GM18861 (cell line): ENCODE measurements around the gene INTS4.
"Not testable (repeated sequence)": the region's sequence is repeated elsewhere in the genome, so short reads cannot be mapped to it uniquely, and the experiment has no call there.

Source experiments
- ATAC-seq: cut with Tn5 transposase; IDR thresholded peaks from one replicate; pipeline ENCODE4 v1.9.1; 2021; ENCODE audit not compliant: unreplicated experiment

Gene INTS4

GRCh38 chr11:77882396-77882795, 112.1 kb downstream of the INTS4 start:
- no peak for ATAC-seq

GRCh38 chr11:77879218-77879617, 115.2 kb downstream of the INTS4 start:
- peak; percentile 60 for ATAC-seq

- not testable (repeated sequence) for ATAC-seq
Observed at GRCh38 chr11:77878247-77878646, 116.2 kb downstream of the INTS4 start.

- ATAC-seq, result no peak
Observed at GRCh38 chr11:77876045-77876444, 118.4 kb downstream of the INTS4 start.

- no peak for ATAC-seq
Observed at GRCh38 chr11:77874206-77874605, 120.3 kb downstream of the INTS4 start.

GRCh38 chr11:77873345-77873744, 121.1 kb downstream of the INTS4 start:
- no peak for ATAC-seq

GRCh38 chr11:77871855-77872254, 122.6 kb downstream of the INTS4 start:
- ATAC-seq, result no peak

- no peak for ATAC-seq
Observed at GRCh38 chr11:77868744-77869143, 125.7 kb downstream of the INTS4 start.

GRCh38 chr11:77866336-77866735, 128.1 kb downstream of the INTS4 start:
- no peak for ATAC-seq

- ATAC-seq, result no peak
Observed at GRCh38 chr11:77865805-77866204, 128.7 kb downstream of the INTS4 start.

GRCh38 chr11:77861444-77861843, 133.0 kb downstream of the INTS4 start:
- ATAC-seq, result not testable (repeated sequence)

- not testable (repeated sequence) for ATAC-seq
Observed at GRCh38 chr11:77857906-77858457, 136.5 kb downstream of the INTS4 start.

- ATAC-seq, result no peak
Observed at GRCh38 chr11:77854838-77855237, 139.6 kb downstream of the INTS4 start.

GRCh38 chr11:77851503-77851902, 143.0 kb downstream of the INTS4 start:
- ATAC-seq, result no peak

GRCh38 chr11:77843700-77844099, 150.8 kb downstream of the INTS4 start:
- not testable (repeated sequence) for ATAC-seq

- ATAC-seq, result no peak
Observed at GRCh38 chr11:77842441-77843121, 151.9 kb downstream of the INTS4 start.

- ATAC-seq, result no peak
Observed at GRCh38 chr11:77833302-77833701, 161.2 kb downstream of the INTS4 start.

GRCh38 chr11:77828926-77829325, 165.5 kb downstream of the INTS4 start:
- no peak for ATAC-seq
